Left renal cortex interstitium (tissue), 4 donors: ENCODE measurements around the gene CLEC1A. TPM values are rescaled to one million over a fixed set of nuclear protein-coding genes. Genes with fewer than 3 reads are reported as not detected.
"Not testable (repeated sequence)": the region's sequence is repeated elsewhere in the genome, so short reads cannot be mapped to it uniquely, and the experiment has no call there.

Experiments
- DNase-seq, 4 donors: peaks; one replicate each; pipeline ENCODE4 v3.0.0-alpha.2; 2013; ENCODE audit warnings: low read depth in 4 of 4, low spot score in 2 of 4, missing footprints in 1 of 4
- polyA plus RNA-seq, 4 donors: library from polyadenylated mRNA; unstranded; fragments of 120-200 nt; gene quantifications; one replicate each; pipeline ENCODE4 v1.2.1, GENCODE V29; 2013; ENCODE audit not compliant: insufficient read length in 4 of 4

Gene CLEC1A
- polyA plus RNA-seq, 4 donors = 2.7 to 4.0 (median 3.2) TPM

- no peak for DNase-seq
Observed at GRCh38 chr12:10058387-10058786, 40.4 kb downstream of the CLEC1A start.

- DNase-seq = no peak
Observed at GRCh38 chr12:10052193-10052913, 46.4 kb downstream of the CLEC1A start.

- DNase-seq = no peak
Observed at GRCh38 chr12:10048526-10048925, 50.3 kb downstream of the CLEC1A start.

GRCh38 chr12:10042167-10042566 is 56.6 kb downstream of the CLEC1A start:
- DNase-seq = no peak

GRCh38 chr12:10033783-10034545 is 64.8 kb downstream of the CLEC1A start:
- peak in 1 of 4 donors; percentile 2 for DNase-seq

GRCh38 chr12:10031771-10032175 is 67.0 kb downstream of the CLEC1A start:
- no peak for DNase-seq

GRCh38 chr12:10031321-10031720 is 67.5 kb downstream of the CLEC1A start:
- no peak for DNase-seq

- DNase-seq = no peak
Observed at GRCh38 chr12:10030446-10030845, 68.3 kb downstream of the CLEC1A start, which contains the start of gene CLEC9A. Gene CLEC9A, plus strand, starts transcription at chr12:10030682. Its CDS starts 22,006 bp downstream, at chr12:10052688.

GRCh38 chr12:10027721-10028120 is 71.1 kb downstream of the CLEC1A start:
- DNase-seq = no peak

- no peak for DNase-seq
Observed at GRCh38 chr12:10027311-10027710, 71.5 kb downstream of the CLEC1A start.

- not testable (repeated sequence) for DNase-seq
Observed at GRCh38 chr12:10026666-10027065, 72.1 kb downstream of the CLEC1A start.

- DNase-seq = no peak
Observed at GRCh38 chr12:10025236-10025635, 73.5 kb downstream of the CLEC1A start.

GRCh38 chr12:10021342-10021741 is 77.4 kb downstream of the CLEC1A start:
- DNase-seq = no peak

Other genes with a start within 250 kb of the CLEC1A start
- gene CLEC2B, start 229.6 kb downstream of the CLEC1A start, polyA plus RNA-seq = 1 to 10 TPM; 2.5 to 4.2 (median 3.0) TPM
- gene KLRF2, start 217.5 kb downstream of the CLEC1A start, polyA plus RNA-seq = not detected
- not detected for gene CLEC2A, start 166.6 kb downstream of the CLEC1A start, polyA plus RNA-seq
- under 1 TPM; 0.71 to 0.85 (median 0.82) TPM for gene CLEC12A, start 127.6 kb downstream of the CLEC1A start, polyA plus RNA-seq
- gene CLEC1B, start 99.9 kb downstream of the CLEC1A start, polyA plus RNA-seq = 1 to 10 TPM in 3 of 4 donors, under 1 TPM in 1; 0.87 to 2.0 (median 1.3) TPM
- gene CLEC12B, start 88.4 kb downstream of the CLEC1A start, polyA plus RNA-seq = under 1 TPM in 1 of 4 donors, not detected in 3; 0.08 TPM
- under 1 TPM; 0.25 to 0.56 (median 0.54) TPM for gene CLEC9A, start 68.3 kb downstream of the CLEC1A start, polyA plus RNA-seq
- 1 to 10 TPM; 1.4 to 3.6 (median 2.4) TPM for gene CLEC7A, start 31.2 kb upstream of the CLEC1A start, polyA plus RNA-seq
- 1 to 10 TPM in 3 of 4 donors, under 1 TPM in 1; 0.46 to 2.7 (median 1.1) TPM for gene OLR1, start 73.1 kb upstream of the CLEC1A start, polyA plus RNA-seq
- gene TMEM52B, start 80.0 kb upstream of the CLEC1A start, polyA plus RNA-seq = 100 to 1,000 TPM; 134 to 169 (median 165) TPM
- gene GABARAPL1, start 113.9 kb upstream of the CLEC1A start, polyA plus RNA-seq = 10 to 100 TPM; 54.4 to 88.9 (median 75.0) TPM
- under 1 TPM; 0.21 to 0.55 (median 0.50) TPM for gene KLRD1, start 208.9 kb upstream of the CLEC1A start, polyA plus RNA-seq